Fibroblast of villous mesenchyme (primary cell): ENCODE results near the gene NMT1. TPM values are rescaled to one million over a fixed set of nuclear protein-coding genes. Genes with fewer than 3 reads are reported as not detected.
A peak's percentile ranks its signal among the peaks of the same experiment; 100 is the strongest.
"Not testable (repeated sequence)": the region's sequence is repeated elsewhere in the genome, so short reads cannot be mapped to it uniquely, and the experiment has no call there.

ENCODE experiments used
- DNase-seq: peaks from one replicate; pipeline ENCODE4 v3.0.0-alpha.2; 2010; ENCODE audit warnings: low read depth
- H3K4me3 ChIP-seq: 2 replicates; pipeline ENCODE4 v1.5.1; 2011; ENCODE audit warnings: low read depth, mild to moderate bottlenecking, low read length
- CTCF ChIP-seq: IDR thresholded peaks from 2 replicates; pipeline ENCODE4 v1.5.1; 2012; ENCODE audit warnings: low read depth, mild to moderate bottlenecking, low read length; ENCODE audit not compliant: insufficient read depth
- total RNA-seq: library from RNA; depleted of rRNA; stranded (reverse); fragments of >200 nt; gene quantifications from 2 replicates; pipeline ENCODE4 v1.2.3, GENCODE V29; 2012

Gene NMT1
- total RNA-seq, 1 donor: 78.2 TPM

GRCh38 chr17:45118691-45119090 lies 57.6 kb downstream of the NMT1 start:
- no peak for DNase-seq
- TF ChIP-seq CTCF: no peak
- H3K4me3 ChIP-seq: no peak overlapping the region

DNA sequence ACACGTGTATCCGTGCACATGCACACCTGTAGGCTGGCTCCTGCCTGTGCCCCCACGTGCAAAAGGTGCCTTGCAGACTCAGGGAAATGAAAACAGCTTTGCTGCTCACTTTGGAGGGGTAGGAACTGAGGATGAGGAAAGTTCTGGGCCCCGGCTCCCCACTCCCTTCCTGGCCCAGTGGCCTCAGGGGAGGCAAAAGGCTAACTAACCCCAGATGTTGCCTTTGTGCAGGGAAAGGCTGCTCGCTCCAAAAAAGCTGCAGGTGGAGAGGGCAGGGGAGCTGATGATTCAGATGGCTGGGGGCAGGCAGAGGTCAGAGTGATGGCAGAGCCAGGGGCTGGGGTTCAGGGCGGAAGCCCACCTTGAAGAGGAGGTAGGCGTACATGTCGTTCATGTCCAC lies 58.8 kb downstream of the NMT1 start:
- no peak overlapping the region for H3K4me3 ChIP-seq
- no peak for TF ChIP-seq CTCF
- no peak for DNase-seq

DNA sequence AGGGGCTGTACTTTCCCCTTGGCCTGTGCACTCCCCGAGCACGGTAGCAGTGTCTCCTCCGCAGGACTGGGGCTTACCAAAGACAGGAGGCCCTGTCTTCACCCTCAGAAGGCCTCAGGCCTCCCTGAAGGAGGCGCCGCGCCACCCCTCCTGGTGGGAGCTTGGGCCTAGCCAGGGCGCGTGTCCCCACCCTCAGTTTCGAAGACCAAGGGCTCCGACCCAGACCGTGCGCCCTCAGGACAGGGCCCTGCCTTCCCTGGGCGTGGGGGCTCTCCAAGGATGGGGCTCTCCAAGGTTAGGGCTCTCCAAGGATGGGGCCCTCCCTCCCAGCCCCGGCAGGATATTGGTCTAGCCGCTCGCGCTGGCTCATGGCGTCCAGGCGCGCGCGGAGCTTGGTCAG lies 59.4 kb downstream of the NMT1 start:
- TF ChIP-seq CTCF: no peak
- H3K4me3 ChIP-seq: no peak overlapping the region
- no peak for DNase-seq

DNA sequence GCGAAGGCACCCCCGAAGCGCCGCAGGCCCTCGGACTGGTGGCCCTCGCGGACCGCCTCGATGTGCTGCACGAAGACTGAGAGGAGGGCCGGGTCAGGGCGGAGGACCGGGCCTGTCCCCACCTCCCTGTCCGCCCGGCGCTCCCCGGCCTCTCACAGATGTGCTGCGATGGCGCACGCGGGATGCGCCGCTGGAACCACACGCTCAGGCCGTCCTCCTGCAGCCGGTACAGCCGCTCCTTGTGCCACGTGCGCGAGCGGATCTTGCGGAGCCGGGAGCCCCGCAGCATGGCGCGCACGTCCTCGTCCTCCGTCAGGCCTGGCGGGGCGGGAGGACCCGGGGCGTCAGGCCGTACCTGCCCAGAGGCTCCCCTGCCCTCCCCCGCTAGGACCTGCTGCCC lies 59.9 kb downstream of the NMT1 start:
- no peak for TF ChIP-seq CTCF
- no peak overlapping the region for H3K4me3 ChIP-seq
- no peak for DNase-seq

DNA sequence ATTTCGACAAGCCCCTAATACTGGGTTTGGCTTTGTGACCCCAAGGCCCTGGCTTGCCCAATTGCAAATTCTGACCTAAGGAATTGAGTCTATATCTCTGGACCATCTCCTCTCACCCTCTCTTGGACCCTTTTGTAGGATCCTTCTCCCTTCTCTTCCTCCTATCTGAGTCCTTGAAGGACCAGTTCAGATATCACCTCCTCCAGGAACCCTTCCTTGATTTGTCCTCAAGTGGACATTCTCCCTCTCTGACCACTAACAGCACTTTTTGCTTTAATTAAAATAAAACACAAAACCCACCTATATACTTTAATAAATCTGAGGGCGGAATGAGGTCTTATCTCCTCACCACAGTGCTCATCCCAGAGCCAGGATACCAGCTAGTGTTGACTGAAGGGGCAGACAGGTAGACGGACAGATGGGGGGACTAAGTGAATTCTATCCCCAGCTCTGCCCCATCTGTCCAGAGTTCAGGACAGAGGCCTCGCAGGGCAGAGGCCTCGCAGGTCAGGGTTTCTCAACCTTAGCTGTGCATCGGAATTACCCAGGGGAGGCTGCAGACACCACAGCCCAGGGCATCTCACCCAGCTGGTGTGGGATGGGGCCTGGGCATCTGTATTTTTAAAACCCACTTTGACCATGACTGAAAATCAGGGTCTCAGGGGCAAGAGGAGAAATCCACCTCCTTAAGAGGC lies 62.1 kb downstream of the NMT1 start:
- DNase-seq: no peak

DNA sequence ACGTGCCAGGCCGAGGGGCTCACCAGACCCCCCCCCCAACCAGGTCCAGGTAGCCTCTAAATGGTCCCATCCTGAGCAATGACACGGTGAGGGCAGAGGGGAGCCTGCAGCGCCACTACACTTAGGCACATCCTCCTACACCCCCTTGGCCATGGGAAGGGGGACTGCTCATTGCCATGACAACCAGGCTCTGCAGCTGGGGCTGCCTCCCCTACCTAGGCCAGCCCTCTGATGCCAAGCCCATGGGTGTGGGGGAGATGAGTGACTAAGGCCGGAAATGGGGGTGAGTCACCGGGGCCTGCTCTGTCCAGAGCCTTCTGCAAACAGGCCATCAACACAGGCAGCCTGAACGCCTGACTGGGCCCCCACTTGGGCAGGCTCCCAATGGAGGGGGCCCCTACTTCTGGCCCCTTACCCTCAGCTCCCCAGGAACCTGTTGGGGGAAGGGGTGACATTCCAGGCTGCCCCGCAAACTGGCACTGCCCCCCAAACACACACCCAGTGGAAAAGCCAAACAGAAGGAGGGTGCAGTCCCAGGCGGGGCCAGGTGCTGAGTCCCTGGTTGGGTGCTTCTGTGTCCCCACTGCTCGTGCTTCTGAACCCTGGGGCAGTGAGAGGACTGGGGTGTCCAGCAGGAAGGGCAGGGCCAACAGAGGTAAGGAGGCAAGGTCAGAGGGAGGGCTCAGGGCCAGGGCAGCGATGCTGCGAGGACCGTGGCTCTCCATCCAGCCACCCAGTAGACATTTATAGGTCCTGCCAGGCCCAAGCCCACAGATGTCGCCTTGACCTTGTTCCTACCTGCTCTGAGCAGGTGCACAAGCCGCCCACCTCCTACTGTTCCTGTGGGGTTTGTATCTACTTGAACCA lies 63.0 kb downstream of the NMT1 start:
- peak; percentile 89 for DNase-seq
- no peak for TF ChIP-seq CTCF
- H3K4me3 ChIP-seq: no peak overlapping the region

More for the DNA sequence above, 62.1 kb downstream of the NMT1 start:
- no peak overlapping the region for H3K4me3 ChIP-seq
- no peak for TF ChIP-seq CTCF

DNA sequence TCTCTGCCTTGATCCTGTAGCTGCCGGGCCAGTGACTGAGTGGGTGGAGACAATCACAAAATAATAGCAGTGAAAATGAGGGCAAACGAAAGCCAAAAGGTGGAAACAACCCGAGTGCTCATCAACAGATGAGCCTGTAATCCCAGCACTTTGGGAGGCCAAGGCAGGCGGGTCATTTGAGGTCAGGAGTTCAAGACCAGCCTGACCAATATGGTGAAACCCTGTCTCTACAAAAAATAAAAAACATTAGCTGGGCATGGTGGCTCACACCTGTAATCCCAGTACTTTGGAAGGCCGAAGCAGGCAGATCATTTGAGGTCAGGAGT lies 63.6 kb downstream of the NMT1 start:
- not testable (repeated sequence) for H3K4me3 ChIP-seq, DNase-seq
